H1 (cell line): ENCODE measurements around the gene PMFBP1. TPM values are rescaled to one million over a fixed set of nuclear protein-coding genes. Genes with fewer than 3 reads are reported as not detected.
"Not testable (repeated sequence)": the region's sequence is repeated elsewhere in the genome, so short reads cannot be mapped to it uniquely, and the experiment has no call there.

Source experiments
- CTCF ChIA-PET: fragments of 300-600 bp; sonication (Branson Sonifier 250); formaldehyde crosslinking; loops from one replicate; lab custom pipeline; 2021; ENCODE audit not compliant: partially characterized antibody; lab: Charles Lee
- POLR2A ChIA-PET: fragments of 300-600 bp; sonication (Branson Sonifier 250); formaldehyde crosslinking; loops from one replicate; lab custom pipeline; 2021; ENCODE audit warnings: inconsistent platforms; ENCODE audit not compliant: partially characterized antibody; lab: Charles Lee
- DNase-seq, 2 experiments: peaks; one replicate each; pipeline versions ENCODE4 v3.0.0 to v3.0.0-alpha.2; 2010 to 2022; ENCODE audit warnings: low spot score in 2 of 2, low read depth in 1 of 2, mixed read lengths in 1 of 2
- FAIRE-seq: peaks from 2 replicates; lab custom pipeline; 2011; peaks lifted over from hg19 to GRCh38; lab: Jason Lieb, UNC
- H2AFZ ChIP-seq: 2 replicates; pipeline ENCODE4 v1.8.1; 2012; ENCODE audit warnings: low read length, inconsistent platforms
- H2AK5ac ChIP-seq: 2 replicates; pipeline ENCODE4 v1.6.1; 2013; ENCODE audit warnings: low read depth, low read length
- H2BK120ac ChIP-seq: replicated peaks from 2 replicates; pipeline ENCODE3; 2013; ENCODE audit warnings: low read depth, low read length, inconsistent platforms
- H2BK12ac ChIP-seq: 2 replicates; pipeline ENCODE4 v1.6.1; 2013; ENCODE audit warnings: low read depth, low read length
- H2BK15ac ChIP-seq: 2 replicates; pipeline ENCODE4 v1.6.1; 2013; ENCODE audit warnings: low read length
- H2BK20ac ChIP-seq: 2 replicates; pipeline ENCODE4 v1.6.1; 2013; ENCODE audit warnings: low read length
- H2BK5ac ChIP-seq: 2 replicates; pipeline ENCODE4 v1.6.1; 2013; ENCODE audit warnings: low read depth, low read length
- H3K14ac ChIP-seq: 2 replicates; pipeline ENCODE4 v1.6.1; 2013; ENCODE audit warnings: inconsistent platforms; ENCODE audit not compliant: insufficient read length
- H3K18ac ChIP-seq: 2 replicates; pipeline ENCODE4 v1.6.1; 2013; ENCODE audit warnings: low read length; ENCODE audit errors: extremely low read depth
- H3K23ac ChIP-seq: 2 replicates; pipeline ENCODE4 v1.6.1; 2013; ENCODE audit warnings: inconsistent platforms; ENCODE audit not compliant: insufficient read length
- H3K23me2 ChIP-seq: 2 replicates; pipeline ENCODE4 v1.6.1; 2013; ENCODE audit warnings: low read depth, low read length
- H3K27ac ChIP-seq: 2 replicates; pipeline ENCODE4 v1.6.1; 2011; ENCODE audit warnings: low read depth, low read length, inconsistent platforms
- H3K27me3 ChIP-seq, 4 experiments: replicated peaks in 1 of 4; 1 replicate in 1 of 4; 2 replicates in 3 of 4; pipeline versions ENCODE4 v1.6.1 to v1.8.1; 2011 to 2013; ENCODE audit warnings: low read length in 3 of 4, mild to moderate bottlenecking in 3 of 4, inconsistent platforms in 2 of 4, mixed read lengths in 2 of 4, moderate library complexity in 1 of 4; ENCODE audit not compliant: control insufficient read depth in 3 of 4, insufficient read depth in 3 of 4; ENCODE audit errors: extremely low read depth in 1 of 4
- H3K36me3 ChIP-seq, 4 experiments: 2 replicates each; pipeline versions ENCODE4 v1.6.1 to v1.8.1; 2011 to 2013; ENCODE audit warnings: mild to moderate bottlenecking in 4 of 4, low read length in 3 of 4, moderate library complexity in 2 of 4, control low read depth in 1 of 4, inconsistent platforms in 1 of 4; ENCODE audit not compliant: insufficient read depth in 4 of 4, control insufficient read depth in 2 of 4
- H3K4ac ChIP-seq: replicated peaks from 2 replicates; pipeline ENCODE3; 2013; ENCODE audit warnings: low read length, low read depth, mixed read lengths, inconsistent platforms; ENCODE audit not compliant: insufficient read length
- H3K4me1 ChIP-seq, 4 experiments: replicated peaks in 1 of 4; 1 replicate in 1 of 4; 2 replicates in 3 of 4; pipeline versions ENCODE4 v1.6.1 to v1.8.1; 2011 to 2013; ENCODE audit warnings: low read length in 3 of 4, inconsistent platforms in 2 of 4, mixed read lengths in 1 of 4; ENCODE audit not compliant: insufficient read depth in 4 of 4, control insufficient read depth in 3 of 4
- H3K4me2 ChIP-seq, 2 experiments: 2 replicates each; pipeline versions ENCODE4 v1.6.1 to v1.8.1; 2011 to 2013; ENCODE audit warnings: low read depth in 2 of 2, low read length in 2 of 2, control low read depth in 1 of 2, inconsistent platforms in 1 of 2, mild to moderate bottlenecking in 1 of 2; ENCODE audit not compliant: insufficient read depth in 1 of 2
- H3K4me3 ChIP-seq, 4 experiments: fragments of 200-600, 300-600 bp in 1 of 4; sonication (generic), shearing (Covaris generic), sonication (Bioruptor Twin) in 1 of 4; 2 replicates each; pipeline versions ENCODE4 v1.5.1 to v1.8.1; 2011 to 2016; ENCODE audit warnings: low read length in 4 of 4, low read depth in 3 of 4, control low read depth in 2 of 4, inconsistent platforms in 2 of 4, mild to moderate bottlenecking in 2 of 4, mixed read lengths in 1 of 4, moderate library complexity in 1 of 4; ENCODE audit not compliant: insufficient read depth in 2 of 4; ENCODE audit errors: extremely low read depth in 1 of 4
- H3K56ac ChIP-seq: replicated peaks from 2 replicates; pipeline ENCODE3; 2013; ENCODE audit warnings: low read depth, mild to moderate bottlenecking, mixed read lengths, low read length, inconsistent platforms; ENCODE audit not compliant: insufficient read length
- H3K79me1 ChIP-seq: 2 replicates; pipeline ENCODE4 v1.6.1; 2013; ENCODE audit warnings: low read depth, low read length, control low read depth
- H3K79me2 ChIP-seq, 2 experiments: 2 replicates each; pipeline versions ENCODE4 v1.6.1 to v1.8.1; 2012 to 2013; ENCODE audit warnings: low read length in 2 of 2, mild to moderate bottlenecking in 2 of 2, inconsistent platforms in 1 of 2; ENCODE audit not compliant: insufficient read depth in 2 of 2, control insufficient read depth in 1 of 2
- H3K9ac ChIP-seq, 4 experiments: replicated peaks in 1 of 4; 1 replicate in 1 of 4; 2 replicates in 3 of 4; pipeline versions ENCODE4 v1.6.1 to v1.8.1; 2011 to 2013; ENCODE audit warnings: low read depth in 3 of 4, low read length in 3 of 4, control low read depth in 2 of 4, mild to moderate bottlenecking in 2 of 4, moderate library complexity in 2 of 4, inconsistent platforms in 1 of 4; ENCODE audit errors: extremely low read depth in 1 of 4
- H3K9me3 ChIP-seq, 2 experiments: 2 replicates each; pipeline versions ENCODE4 v1.6.1 to v1.8.1; 2012 to 2013; ENCODE audit warnings: mild to moderate bottlenecking in 2 of 2, moderate library complexity in 2 of 2, control low read depth in 1 of 2, inconsistent platforms in 1 of 2, low read depth in 1 of 2, low read length in 1 of 2, mixed read lengths in 1 of 2; ENCODE audit not compliant: insufficient read depth in 2 of 2
- H4K20me1 ChIP-seq, 2 experiments: replicated peaks in 1 of 2; 2 replicates each; pipeline versions ENCODE3 to v1.8.1; 2011 to 2013; ENCODE audit warnings: inconsistent platforms in 2 of 2, low read length in 2 of 2, mild to moderate bottlenecking in 1 of 2; ENCODE audit not compliant: insufficient read depth in 2 of 2, control insufficient read depth in 1 of 2
- H4K5ac ChIP-seq: 2 replicates; pipeline ENCODE4 v1.6.1; 2013; ENCODE audit warnings: low read length, low read depth, mixed read lengths, inconsistent platforms; ENCODE audit not compliant: insufficient read length
- H4K8ac ChIP-seq: 2 replicates; pipeline ENCODE4 v1.8.0; 2013; ENCODE audit warnings: mild to moderate bottlenecking, moderate library complexity, low read length, inconsistent platforms; ENCODE audit not compliant: insufficient read depth; ENCODE audit errors: extremely low read depth
- H4K91ac ChIP-seq: replicated peaks from 2 replicates; pipeline ENCODE3; 2013; ENCODE audit warnings: low read length, mixed read lengths, inconsistent platforms; ENCODE audit not compliant: insufficient read length
- WGBS, 2 experiments: shearing (Covaris generic) in 1 of 2; methylation state at CpG; one replicate each; pipeline versions ENCODE4 v1.1.6 to v1.1.7; 2013 to 2015; ENCODE audit warnings: low lambda C conversion rate in 2 of 2, mixed read lengths in 2 of 2, inconsistent platforms in 1 of 2, low coverage in 1 of 2, missing lambda C conversion rate in 1 of 2; ENCODE audit not compliant: insufficient replicate concordance in 2 of 2, insufficient coverage in 1 of 2, insufficient read length in 1 of 2; ENCODE audit errors: extremely low coverage in 1 of 2, missing lambda C conversion rate in 1 of 2; 5-methylcytosine and 5-hydroxymethylcytosine counted together
- polyA plus RNA-seq, 7 experiments: library from polyadenylated mRNA; depleted of rRNA in 3 of 7; stranded (reverse) in 5 of 7; unstranded in 2 of 7; fragments of >200 nt in 5 of 7; fragments of 200-250 nt in 2 of 7; gene quantifications; 1 replicate in 5 of 7; 2 replicates in 1 of 7; 4 replicates in 1 of 7; pipeline versions ENCODE4 v1.2.1 to v1.2.3, GENCODE V29; 2011 to 2013; ENCODE audit warnings: missing spikeins in 2 of 7, mixed read lengths in 2 of 7
- total RNA-seq: library from RNA; stranded (reverse); fragmentation: NEBNext Ultra II Directional; extraction: Animal tissue kit (Norgen Biotek cat#: 25700); gene quantifications from 2 replicates; pipeline ENCODE4 v1.2.1, GENCODE V29; 2021

The PMFBP1 gene
- total and polyA plus RNA-seq, 2 of the 8 experiments (the other 6 are each of a cell fraction or from before 2014, with no cell fraction given), result 0.32 to 1.6 TPM

DNA sequence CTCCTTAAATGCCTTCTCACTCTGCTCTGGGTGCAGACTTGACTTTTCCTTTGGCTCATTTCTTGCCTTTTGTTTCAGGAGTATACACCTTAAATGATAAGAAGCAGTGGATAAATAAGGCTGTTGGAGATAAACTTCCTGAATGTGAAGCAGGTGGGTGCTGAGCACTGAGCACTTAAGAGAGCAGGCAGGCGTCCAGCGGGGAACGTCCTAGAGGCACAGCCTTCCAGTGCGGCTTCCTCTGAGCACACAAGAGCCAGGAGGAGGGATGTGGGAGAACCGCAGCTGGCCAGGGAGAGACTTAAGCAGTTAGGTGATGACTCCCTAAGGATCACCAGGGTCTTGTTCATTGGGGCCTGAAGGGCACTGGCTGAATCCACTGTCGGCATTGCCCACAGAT is 96.9 kb downstream of the PMFBP1 start:
- H2BK12ac ChIP-seq, H2BK20ac ChIP-seq, H4K8ac ChIP-seq, H4K20me1 ChIP-seq, H3K4me3 ChIP-seq, H3K14ac ChIP-seq, H3K18ac ChIP-seq, H2BK5ac ChIP-seq, H4K91ac ChIP-seq, H3K9ac ChIP-seq, H3K27me3 ChIP-seq, FAIRE-seq, DNase-seq, H3K79me2 ChIP-seq, H2BK120ac ChIP-seq, H2AFZ ChIP-seq, H3K9me3 ChIP-seq, H3K23me2 ChIP-seq, H3K79me1 ChIP-seq, H3K27ac ChIP-seq, H4K5ac ChIP-seq, H2AK5ac ChIP-seq, H3K4me2 ChIP-seq, H3K23ac ChIP-seq, H3K36me3 ChIP-seq, H3K4ac ChIP-seq, H2BK15ac ChIP-seq, H3K56ac ChIP-seq: not testable (repeated sequence)
- CTCF ChIA-PET, result interaction anchor here (1.2 kb wide), 1 partner anchor 25 kb away, joined by 3 read pairs; no protein-coding TSS in a partner anchor
- 92% methylated on average over 1 of the region's 6 CpGs; no CpG with 5 or more reads in 1 of the 2 experiments for WGBS, 2 experiments
- POLR2A ChIA-PET, result interaction anchor here (1.5 kb wide), 1 partner anchor 18 kb away, joined by 4 read pairs; the partner anchor contains the start of genes DHX38 and TXNL4B
- H3K4me1 ChIP-seq, result peaks cover 0 to 14% (median 2%) of the 10 kb centered on the region in 4 experiments; a peak in 3 of 7 replicates
